GM18858 (cell line): Measurements from ENCODE around the gene NME1.
"Not testable (repeated sequence)": the region's sequence is repeated elsewhere in the genome, so short reads cannot be mapped to it uniquely, and the experiment has no call there.

Experiments
- ATAC-seq: cut with Tn5 transposase; IDR thresholded peaks from one replicate; pipeline ENCODE4 v1.9.1; 2021; ENCODE audit not compliant: unreplicated experiment

Gene NME1

DNA sequence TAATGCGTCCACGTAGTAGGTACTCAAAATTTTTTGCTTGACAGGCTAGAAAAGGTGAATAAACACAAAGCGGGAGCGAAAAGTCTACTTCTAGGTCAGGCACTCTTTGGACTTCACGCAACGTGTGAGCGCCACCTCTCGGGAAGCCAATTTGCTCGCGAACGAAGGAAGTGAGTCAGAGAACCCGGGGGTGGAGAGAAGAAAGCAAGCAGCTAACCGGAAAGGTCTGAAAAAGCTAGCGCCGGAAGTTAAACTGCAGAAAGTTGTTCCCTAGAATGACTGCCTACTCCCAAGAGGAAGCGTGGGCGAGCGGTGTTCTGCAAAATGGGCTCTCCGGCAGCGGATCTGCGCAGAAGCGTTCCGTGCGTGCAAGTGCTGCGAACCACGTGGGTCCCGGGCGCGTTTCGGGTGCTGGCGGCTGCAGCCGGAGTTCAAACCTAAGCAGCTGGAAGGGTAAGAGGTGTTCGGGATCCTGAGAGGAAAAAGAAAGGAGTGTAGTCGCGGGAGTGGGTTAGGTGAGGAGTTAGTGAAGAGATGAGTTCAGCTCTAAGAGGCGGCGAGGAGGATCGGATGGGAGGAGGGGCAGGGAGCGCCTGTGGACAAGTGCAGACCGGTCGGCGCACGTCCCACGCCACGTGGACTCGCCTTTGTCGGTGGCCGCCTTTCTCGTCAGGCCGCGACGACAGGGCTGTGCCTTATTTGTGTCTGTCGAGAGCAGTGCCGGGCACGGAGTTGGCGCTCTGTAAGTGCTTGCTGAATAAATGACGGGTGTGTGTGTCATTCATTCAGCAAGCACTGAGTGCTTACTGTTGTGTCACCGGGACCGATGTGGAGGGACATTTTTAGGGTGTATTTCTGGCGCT, at the start of gene NME1:
Gene NME1 (plus strand): TSS at position 350 of the 863 bp plus-strand sequence. CDS start 2,096 bp downstream, outside the sequence.
- ATAC-seq: peak; percentile 87

- no peak for ATAC-seq
Observed at GRCh38 chr17:51107778-51108177, 45.6 kb upstream of the NME1 start.

DNA sequence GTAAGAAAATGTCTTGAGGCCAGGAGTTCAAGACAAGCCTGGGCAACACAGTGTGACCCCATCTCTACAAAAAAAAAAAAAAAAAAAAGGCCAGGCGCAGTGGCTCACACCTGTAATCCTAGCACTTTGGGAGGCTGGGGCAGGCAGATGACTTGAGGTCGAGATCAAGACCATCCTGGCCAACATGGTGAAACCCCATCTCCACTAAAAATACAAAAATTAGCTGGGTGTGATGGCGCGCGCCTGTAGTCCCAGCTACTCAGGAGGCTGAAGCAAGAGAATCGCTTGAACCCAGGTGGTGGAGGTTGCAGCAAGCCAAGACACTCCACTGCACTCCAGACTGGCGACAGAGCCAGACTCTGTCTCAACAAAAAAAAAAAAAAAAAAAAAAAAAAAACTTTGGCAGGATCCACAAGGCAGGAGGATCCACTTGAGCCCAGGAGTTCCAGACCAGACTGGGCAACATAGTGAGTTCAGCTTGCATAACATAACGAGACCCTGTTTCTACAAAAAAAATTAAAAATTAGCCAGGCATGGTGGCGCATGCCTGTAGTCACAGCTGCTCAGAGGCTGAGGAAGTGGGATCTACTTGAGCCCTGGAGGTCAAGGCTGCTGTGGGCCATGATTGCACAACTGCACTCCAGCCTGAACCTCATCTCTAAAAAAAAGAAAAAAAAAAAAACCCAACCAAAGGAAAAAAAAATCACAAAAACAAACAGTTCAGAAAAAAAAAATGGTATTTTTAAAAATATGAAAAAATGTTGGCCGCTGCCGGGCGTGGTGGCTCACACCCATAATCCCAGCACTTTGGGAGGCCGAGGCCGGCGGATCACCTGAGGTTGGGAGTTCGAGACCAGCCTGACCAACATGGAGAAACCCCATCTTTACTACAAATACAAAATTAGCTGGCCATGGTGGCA, 40.8 kb upstream of the NME1 start:
- ATAC-seq: not testable (repeated sequence)

GRCh38 chr17:51115179-51115578, 38.2 kb upstream of the NME1 start:
- ATAC-seq: no peak

GRCh38 chr17:51118330-51119195, 34.8 kb upstream of the NME1 start:
- ATAC-seq: no peak

- ATAC-seq: peak; percentile 13
Observed at GRCh38 chr17:51119415-51120356, 33.7 kb upstream of the NME1 start.

DNA sequence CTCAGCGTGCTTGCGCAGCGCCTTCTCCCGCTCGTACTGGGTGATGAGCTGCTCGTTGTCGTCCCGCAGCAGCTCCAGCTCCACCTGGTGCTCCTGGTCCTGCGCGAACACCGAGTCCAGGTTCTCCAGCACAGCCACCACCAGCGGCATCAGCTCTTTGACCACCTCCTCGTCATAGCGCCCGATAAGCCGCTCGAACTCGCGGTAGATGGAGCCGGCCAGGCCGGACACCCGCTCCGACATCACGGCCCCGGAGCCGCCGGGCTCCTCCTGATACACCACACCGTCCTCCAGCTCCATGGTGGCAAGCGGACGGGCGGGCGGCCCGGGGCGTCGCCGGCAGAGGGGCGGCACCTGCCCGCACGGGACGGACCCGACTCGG, 33.0 kb upstream of the NME1 start:
- peak; percentile 10 for ATAC-seq

DNA sequence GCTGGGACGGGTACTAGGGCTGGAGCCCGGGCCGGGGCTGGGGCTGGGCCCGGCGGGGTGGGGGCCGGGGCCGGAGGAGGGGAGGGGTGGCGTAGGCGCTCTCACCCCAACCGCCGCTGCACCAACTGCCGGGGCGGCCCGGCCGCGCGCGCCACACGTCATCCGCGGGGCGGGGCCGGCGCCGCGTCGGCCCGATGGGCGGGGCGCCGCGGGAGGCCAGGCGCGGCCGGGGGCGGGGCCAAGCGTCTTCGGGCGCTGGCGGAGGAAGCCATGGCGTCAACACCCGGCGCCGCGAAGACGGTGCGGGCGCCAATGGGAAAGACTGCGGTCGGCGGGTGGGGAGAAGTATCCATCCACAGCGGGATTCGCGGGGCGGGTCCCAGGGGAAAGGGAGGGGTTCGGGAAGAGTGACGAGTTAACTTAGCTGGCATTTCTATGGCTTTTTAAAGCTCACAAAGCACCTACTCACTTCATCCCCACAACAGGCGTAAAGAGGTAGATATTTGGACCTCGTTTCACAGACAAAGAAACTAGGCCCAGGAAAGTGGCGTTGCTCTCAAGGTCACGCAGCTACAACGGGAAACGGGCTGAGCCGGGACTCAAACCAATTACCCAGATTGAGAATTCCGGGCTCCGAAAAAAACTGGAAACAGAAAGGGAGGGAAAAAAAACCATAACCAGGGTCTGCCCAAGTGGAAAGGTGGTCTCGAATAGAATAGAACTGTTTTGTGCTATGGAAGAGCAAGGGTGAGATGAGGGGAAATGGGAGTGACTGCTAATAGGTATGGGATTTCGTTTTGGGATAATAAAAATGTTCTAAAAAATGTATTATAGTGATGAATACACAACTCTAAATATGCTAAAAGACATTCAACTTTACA, 32.4 kb upstream of the NME1 start, which contains the start of gene SPAG9:
Gene SPAG9 (minus strand): TSS at position 130 of the 881 bp plus-strand sequence. CDS start 212 bp downstream, outside the sequence.
- peak; percentile 49 for ATAC-seq

- peak; percentile 30 for ATAC-seq
Observed at GRCh38 chr17:51121620-51122472, 31.5 kb upstream of the NME1 start.

DNA sequence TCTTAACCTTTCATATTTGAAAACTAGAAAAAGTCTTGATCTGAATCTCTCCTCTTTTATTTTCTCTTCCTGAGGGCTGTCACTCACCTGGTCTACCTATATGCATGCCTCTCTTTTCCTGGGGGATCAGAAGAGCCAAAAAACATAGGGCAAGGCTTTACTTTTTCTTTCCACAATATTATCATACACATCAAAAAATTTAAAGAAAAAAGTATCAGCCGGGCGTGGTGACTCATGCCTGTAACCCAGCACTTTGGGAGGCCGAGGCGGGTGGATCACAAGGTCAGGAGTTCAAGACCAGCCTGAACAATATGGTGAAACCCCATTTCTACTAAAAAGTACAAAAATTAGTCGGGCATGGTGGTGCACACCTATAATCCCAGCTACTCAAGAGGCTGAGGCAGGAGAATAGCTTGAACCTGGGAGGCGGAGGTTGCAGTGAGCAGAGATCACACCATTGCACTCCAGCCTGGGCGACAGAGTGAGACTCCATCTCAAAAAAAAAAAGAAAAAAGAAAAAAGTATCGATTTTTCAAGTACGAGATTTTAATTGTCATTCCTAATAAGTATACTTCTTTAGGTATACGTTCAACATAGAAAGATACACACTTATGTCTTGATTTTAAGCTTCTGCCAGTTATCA, 30.8 kb upstream of the NME1 start:
- not testable (repeated sequence) for ATAC-seq

- ATAC-seq: no peak
Observed at GRCh38 chr17:51124640-51125503, 28.5 kb upstream of the NME1 start.

DNA sequence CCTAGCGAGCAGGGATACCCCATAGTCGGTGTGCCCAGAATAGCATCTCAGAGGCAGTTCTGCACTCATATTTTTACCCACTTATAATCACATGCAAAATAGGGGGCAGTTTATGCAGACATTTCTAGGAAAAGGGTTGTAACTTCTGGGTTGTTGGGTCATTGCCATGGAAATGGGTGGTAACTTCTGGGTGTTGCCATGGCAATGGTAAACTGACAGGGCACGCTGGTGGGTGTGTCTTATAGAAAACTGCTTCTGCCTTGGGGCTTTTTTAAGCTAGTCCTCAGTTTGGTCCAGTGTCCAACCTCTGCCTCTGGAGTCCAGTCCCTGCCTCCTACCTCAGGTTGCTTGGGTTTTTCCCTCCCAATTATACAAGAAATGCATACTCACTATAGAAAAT, 25.3 kb upstream of the NME1 start:
- no peak for ATAC-seq

DNA sequence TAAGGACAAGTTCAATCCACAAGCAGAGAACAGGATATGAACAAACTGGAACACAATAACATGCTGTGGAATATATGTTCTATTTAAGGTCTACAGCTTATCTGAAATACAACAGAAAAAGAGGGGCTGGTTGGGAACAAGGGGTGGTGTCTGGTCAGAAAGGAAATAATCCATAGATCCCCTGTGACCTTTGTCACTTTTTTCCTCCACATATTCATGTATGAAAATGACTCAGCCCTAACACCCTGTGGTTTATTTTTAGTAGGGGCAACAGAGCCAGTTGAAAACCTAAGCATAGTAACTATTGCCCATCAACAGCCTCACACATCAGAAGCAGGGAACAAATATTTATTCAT, 20.4 kb upstream of the NME1 start:
- ATAC-seq: peak; percentile 53

DNA sequence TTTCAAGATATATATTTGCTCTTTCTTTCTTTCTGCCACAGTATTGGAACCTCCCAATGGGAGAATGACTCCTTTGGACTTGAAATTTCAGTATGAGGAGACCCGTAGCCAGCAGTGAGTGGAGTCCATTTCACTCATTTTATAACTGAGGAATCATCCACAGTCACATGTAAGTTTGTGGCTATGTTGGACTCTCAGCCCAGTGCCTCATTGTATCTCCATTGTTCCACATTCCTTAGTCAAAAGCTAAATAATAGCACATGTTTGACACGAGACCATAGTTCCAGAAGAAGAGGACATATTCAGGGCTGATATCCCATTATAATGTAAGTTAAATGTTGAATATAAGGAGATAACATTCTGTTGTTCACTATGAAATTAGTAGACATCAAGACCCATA, 20.0 kb upstream of the NME1 start:
- ATAC-seq: no peak

DNA sequence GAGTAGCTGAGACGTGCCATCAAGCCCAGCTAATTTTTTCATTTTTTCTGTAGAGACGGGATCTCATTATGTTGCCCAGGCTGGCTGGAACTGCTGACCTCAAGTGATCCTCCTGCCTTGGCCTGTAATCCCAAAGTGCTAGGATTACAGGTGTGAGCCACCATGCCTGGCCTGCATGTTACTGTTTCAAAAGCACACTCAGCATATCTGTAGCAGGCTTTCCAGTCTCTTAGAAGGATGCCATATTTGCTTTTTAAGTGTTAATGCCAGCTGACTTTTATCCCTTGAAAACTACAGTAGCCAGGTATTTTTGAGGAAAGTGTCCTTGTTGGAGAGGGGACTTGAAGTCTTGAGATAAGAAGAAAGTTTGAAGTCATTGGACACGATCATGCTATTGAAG, 17.4 kb upstream of the NME1 start:
- no peak for ATAC-seq

DNA sequence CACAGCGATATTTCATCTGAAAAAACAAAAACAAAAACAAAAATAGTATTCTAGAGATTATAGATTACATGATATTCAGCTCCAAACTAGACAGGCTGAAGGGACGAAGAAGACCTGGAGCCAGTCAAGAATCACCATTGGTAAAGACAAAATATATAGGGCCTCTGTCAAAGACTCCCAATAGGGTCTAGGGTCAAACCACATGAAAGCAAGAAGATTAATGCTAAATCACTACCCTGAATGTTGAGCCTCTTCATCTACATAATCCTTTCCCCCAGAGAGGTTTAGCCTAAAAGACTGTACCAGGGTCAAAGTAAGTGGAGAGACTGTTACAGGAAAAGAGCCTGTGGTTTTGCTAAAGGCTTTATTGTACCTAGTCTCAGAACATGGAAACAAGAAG, 10.8 kb upstream of the NME1 start:
- no peak for ATAC-seq
